ENCODE results near the gene ATG12. TPM values are rescaled to one million over a fixed set of nuclear protein-coding genes. Genes with fewer than 3 reads are reported as not detected.

Gene ATG12
- 10 to 100 TPM; 54.1 to 89.5 (median 78.2) TPM for total RNA-seq

GRCh38 chr5:115841382-115842088 lies at the start of gene ATG12, which contains the start of gene AP3S1:
ATG12 (minus strand) TSS chr5:115841565; CDS start chr5:115841552, 13 bp downstream.
AP3S1 (plus strand) TSS chr5:115841935; CDS start chr5:115842038, 103 bp downstream.
- TF ChIP-seq CTCF (IDR thresholded peaks at IDR 0.05; ENCODE audit: low read depth) = no peak

GRCh38 chr5:115888027-115888426 lies 46.7 kb upstream of the ATG12 start:
- no peak for TF ChIP-seq CTCF (IDR thresholded peaks at IDR 0.05; ENCODE audit: low read depth)

GRCh38 chr5:115884704-115885103 lies 43.3 kb upstream of the ATG12 start:
- TF ChIP-seq CTCF (IDR thresholded peaks at IDR 0.05; ENCODE audit: low read depth) = no peak

GRCh38 chr5:115875447-115875846 lies 34.1 kb upstream of the ATG12 start:
- no peak for TF ChIP-seq CTCF (IDR thresholded peaks at IDR 0.05; ENCODE audit: low read depth)

GRCh38 chr5:115873392-115873791 lies 32.0 kb upstream of the ATG12 start:
- TF ChIP-seq CTCF (IDR thresholded peaks at IDR 0.05; ENCODE audit: low read depth) = no peak

GRCh38 chr5:115872447-115872846 lies 31.1 kb upstream of the ATG12 start:
- TF ChIP-seq CTCF (IDR thresholded peaks at IDR 0.05; ENCODE audit: low read depth) = no peak

- no peak for TF ChIP-seq CTCF (IDR thresholded peaks at IDR 0.05; ENCODE audit: low read depth)
Measured at GRCh38 chr5:115869256-115869795, 28.0 kb upstream of the ATG12 start.
